Right lobe of liver (tissue), 4 donors: ENCODE data around the gene NDUFAF2.

Source experiments
- POLR2A ChIP-seq: fragments of 450-650 bp; IDR thresholded peaks from one replicate; pipeline ENCODE4 v1.6.1; 2017; ENCODE audit warnings: antibody characterized with exemption, mild to moderate bottlenecking
- TF ChIP-seq, protein P1 (sequence below), 4 donors: fragments of 200-600 bp in 3 of 4; fragments of 450-650 bp in 1 of 4; IDR thresholded peaks; one replicate each; pipeline versions ENCODE4 v1.5.1 to v1.8.0; 2016 to 2022; ENCODE audit warnings: antibody characterized with exemption in 4 of 4, mild to moderate bottlenecking in 2 of 4
- donor health status: DM: no; HTN: no; CAD: no.
- donor health status: DM: no; HTN: no; CAD: no.
- donor health status: DM: no; HTN: yes; CAD: no.

DNA sequence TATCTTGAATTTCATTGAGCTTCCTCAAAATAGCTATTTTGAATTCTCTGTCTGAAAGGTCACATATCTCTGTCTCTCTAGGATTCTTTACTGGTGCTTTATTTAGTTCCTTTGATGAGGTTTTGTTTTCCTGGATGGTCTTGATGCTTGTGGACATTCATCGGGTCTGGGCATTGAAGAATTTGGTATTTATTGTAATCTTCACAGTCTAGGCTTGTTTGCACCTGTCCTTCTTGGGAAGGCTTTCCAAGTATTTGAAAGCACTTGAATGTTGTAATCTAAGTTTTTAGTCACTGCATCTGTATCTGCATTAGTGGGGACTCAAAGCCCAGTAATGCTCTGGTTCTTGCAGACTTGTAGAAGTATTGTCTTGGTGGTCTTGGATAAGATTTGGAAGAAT is 169.4 kb downstream of the NDUFAF2 start:
- TF ChIP-seq, protein P1, sequence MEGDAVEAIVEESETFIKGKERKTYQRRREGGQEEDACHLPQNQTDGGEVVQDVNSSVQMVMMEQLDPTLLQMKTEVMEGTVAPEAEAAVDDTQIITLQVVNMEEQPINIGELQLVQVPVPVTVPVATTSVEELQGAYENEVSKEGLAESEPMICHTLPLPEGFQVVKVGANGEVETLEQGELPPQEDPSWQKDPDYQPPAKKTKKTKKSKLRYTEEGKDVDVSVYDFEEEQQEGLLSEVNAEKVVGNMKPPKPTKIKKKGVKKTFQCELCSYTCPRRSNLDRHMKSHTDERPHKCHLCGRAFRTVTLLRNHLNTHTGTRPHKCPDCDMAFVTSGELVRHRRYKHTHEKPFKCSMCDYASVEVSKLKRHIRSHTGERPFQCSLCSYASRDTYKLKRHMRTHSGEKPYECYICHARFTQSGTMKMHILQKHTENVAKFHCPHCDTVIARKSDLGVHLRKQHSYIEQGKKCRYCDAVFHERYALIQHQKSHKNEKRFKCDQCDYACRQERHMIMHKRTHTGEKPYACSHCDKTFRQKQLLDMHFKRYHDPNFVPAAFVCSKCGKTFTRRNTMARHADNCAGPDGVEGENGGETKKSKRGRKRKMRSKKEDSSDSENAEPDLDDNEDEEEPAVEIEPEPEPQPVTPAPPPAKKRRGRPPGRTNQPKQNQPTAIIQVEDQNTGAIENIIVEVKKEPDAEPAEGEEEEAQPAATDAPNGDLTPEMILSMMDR (IDR thresholded peaks at IDR 0.05) = no peak
- TF ChIP-seq POLR2A = no peak
